Islet precursor cell (in vitro differentiated cells): ENCODE measurements around the gene ZKSCAN5.
"Not testable (repeated sequence)": the region's sequence is repeated elsewhere in the genome, so short reads cannot be mapped to it uniquely, and the experiment has no call there.

Experiments
- DNase-seq: peaks from one replicate; pipeline ENCODE4 v3.0.0-alpha.2; 2018

The ZKSCAN5 gene

DNA sequence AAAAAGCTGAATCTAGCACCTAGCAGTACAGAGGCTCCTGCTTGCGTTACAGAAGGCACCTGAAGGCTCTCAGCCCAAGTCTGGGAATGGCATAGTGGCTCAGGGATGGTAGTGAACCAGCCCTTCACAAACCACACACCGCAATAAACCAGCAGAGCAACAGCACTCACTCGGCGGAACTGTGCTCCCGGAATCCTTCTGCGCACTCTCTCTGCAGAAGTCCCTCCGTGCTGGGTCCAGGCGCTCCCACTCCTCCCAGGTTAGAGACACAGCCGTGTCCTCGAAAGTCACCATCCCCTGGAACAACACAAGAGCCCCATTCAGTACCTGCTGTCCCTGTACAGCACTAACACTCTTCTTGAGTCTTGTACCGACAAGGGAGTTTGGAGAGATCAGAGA lies 5.9 kb upstream of the ZKSCAN5 start:
- no peak for DNase-seq

DNA sequence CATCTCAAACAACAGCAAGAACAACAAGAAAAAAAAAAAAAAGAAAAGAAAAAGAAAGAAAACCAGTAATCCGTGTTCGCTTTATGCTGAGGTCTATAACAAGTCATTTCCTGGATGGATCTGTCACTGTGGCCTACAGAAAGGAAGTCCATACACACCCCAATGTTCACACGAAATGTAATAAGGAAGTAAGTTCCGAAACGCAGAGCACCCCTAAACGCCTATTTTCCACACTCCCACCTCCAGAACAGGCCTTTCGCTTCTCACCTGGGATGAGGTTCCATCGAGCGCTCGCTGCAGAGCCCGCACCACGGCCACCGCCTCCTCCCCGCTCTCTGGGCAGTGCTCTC lies 5.1 kb upstream of the ZKSCAN5 start:
- no peak for DNase-seq

DNA sequence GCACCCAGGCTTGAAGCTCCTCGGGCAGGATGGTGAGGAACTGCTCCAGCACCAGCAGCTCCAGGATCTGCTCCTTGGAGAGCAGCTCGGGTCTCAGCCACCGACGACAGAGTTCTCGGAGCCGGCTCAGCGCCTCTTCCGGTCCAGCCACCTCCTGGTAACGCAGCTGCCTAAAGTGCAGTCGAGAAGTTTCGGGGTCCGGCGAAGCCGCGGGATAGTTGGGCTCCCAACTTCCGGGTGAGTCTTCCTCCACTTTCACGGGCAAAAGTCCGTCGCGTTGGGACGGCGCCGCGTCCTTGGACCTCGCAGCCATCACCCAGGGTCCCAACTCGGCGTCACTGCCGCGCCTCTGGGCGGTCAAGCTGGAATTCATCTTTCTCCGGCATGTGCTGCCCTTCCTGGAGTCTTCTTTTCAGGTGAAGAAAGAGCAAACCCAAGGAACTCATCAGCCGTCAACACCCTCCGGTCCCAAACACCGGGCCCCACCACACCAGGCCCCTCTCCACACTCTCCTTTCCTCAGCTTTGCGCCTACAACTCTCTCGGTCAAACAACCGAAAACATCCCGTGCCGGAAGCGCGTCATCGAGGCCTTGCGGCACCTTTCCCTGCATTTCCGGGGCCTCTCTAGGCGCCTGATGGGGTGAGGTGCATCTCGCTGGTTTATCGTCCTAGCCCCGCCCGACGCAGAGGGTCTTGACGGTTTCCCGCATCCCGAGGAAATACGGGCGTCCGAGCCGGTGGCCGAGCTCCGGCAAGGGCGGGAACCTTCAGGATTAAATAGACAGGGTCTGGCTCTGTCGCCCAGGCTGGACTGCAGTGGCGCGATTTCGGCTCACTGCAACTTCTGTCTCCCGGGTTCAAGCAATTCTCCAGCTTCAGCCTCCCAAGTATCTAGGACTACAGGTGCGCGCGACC lies 4.5 kb upstream of the ZKSCAN5 start, which contains the start of gene ZNF394:
Gene ZNF394, minus strand, starts transcription at position 561 of the 916 bp plus-strand sequence. Its CDS starts 188 bp downstream, at position 373.
- DNase-seq = peak; percentile 95

DNA sequence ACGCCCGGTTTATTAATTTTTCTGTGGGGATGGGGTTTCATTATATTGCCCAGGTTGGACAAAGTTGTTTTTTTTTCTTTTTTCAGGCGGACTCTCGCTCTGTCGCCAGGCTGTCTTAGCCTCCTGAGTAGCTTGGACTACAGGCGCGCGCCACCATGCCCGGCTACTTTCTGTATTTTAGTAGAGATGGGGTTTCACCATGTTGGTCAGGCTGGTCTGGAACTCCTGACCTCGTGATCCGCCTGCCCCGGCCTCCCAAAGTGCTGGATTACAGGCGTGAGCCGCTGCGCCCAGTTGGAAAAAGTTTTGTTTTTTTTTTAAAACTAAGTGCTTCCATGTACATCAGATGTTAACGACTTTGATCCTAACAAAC lies 3.8 kb upstream of the ZKSCAN5 start:
- DNase-seq = no peak

DNA sequence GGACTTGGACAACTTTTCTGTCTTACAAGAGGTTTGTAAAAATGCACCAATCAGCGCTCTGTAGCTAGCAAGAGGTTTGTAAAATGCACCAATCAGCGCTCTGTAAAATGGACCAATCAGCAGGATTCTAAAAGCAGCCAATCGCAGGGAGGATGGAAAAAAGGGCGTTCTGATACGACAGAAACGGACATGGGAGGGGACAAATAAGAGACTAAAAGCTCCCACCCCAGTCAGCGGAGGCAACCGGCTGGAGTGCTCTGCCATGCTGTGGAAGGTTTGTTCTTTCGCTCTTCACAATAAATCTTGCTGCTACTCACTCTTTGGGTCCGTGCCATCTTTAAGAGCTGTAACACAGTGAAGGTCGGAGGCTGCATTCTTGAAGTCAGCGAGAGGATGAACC lies 3.2 kb upstream of the ZKSCAN5 start:
- DNase-seq = not testable (repeated sequence)

DNA sequence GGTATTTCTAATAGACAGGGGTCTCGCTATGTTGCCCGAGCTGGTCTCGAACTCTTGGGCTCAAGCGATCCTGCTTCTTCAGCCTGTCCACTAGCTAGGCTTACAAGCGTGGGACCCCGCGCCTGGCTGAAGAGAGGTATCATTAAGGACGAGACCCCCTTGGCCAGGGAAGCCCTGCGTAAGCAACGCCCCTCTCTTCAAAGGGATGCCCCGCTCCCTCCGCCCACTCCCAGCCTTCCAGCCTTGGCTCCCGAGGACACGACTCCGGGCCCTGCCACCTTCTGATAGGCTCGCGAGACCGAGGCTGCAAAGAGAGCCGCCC lies 220 bp upstream of the ZKSCAN5 start:
- DNase-seq = peak; percentile 100

DNA sequence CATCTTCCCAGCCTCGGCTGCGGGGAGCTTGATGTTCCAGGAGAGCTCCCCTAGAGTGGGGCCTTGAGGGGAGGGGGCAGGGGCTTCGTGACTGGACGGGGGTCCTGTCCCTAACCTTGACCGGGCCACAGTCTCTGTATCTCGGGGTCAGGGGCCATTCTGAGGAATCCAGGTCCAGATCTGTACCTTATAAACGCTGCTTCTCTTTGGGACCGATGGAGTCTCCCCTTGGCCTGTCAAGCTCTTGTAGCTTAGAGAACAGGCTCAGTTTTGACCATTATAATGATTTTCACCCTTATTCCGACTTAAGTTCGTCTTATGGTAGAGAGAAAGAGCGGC lies 831 bp downstream of the ZKSCAN5 start:
- no peak for DNase-seq

DNA sequence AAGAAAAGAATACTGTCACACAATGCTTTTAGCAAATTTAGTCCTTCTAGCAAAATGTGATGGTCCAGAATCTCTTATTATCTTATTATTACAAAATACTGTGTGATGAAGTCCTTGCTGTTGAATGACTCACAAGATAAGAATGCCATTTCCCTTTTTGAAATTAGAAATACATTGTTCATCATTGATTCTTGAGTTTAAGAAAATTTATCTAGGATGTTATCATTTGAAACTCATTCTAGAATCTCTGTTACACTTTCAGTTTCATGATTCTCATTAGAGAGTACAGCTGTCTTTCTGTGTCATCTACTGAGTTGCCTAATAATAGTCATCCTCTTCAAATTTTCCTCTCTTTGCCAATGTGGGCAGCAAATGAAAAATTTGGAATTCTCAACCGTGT lies 9.6 kb downstream of the ZKSCAN5 start:
- DNase-seq = no peak

DNA sequence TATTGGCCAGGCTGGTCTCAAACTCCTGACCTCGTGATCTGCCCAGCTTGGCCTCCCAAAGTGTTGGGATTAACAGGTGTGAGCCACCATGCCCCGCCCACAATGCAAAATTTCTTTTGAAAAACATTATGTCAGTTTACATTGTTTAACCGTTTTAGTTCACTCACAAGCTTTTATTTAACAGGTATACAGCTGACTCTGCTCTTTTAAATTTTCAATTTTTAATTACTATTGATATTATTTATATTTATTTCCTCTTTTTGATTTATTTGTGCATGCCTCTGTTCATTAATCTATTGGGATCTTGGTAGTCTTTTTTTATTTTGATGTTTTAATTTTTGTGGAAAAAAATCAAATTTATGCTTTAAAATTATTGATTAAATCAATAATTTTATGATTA lies 16.9 kb downstream of the ZKSCAN5 start:
- no peak for DNase-seq

DNA sequence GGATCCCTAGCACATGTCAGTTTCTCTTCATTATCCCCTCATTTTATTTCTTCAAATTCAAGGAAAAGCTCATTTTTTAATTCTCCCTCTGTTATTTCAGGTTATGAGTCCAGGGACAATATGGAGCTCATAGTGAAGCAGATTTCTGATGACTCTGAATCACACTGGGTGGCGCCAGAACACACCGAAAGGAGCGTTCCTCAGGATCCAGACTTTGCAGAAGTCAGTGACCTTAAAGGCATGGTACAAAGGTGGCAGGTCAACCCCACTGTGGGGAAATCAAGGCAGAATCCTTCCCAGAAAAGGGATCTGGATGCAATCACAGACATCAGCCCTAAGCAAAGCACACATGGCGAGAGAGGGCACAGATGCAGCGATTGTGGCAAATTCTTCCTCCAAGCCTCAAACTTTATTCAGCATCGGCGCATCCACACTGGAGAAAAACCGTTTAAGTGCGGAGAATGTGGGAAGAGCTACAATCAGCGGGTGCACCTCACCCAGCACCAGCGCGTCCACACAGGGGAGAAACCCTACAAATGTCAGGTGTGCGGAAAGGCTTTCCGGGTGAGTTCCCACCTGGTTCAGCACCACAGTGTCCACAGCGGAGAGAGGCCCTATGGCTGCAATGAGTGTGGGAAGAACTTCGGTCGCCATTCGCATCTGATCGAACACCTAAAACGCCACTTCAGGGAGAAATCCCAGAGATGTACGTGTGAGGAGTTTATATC lies 21.4 kb downstream of the ZKSCAN5 start:
- no peak for DNase-seq

DNA sequence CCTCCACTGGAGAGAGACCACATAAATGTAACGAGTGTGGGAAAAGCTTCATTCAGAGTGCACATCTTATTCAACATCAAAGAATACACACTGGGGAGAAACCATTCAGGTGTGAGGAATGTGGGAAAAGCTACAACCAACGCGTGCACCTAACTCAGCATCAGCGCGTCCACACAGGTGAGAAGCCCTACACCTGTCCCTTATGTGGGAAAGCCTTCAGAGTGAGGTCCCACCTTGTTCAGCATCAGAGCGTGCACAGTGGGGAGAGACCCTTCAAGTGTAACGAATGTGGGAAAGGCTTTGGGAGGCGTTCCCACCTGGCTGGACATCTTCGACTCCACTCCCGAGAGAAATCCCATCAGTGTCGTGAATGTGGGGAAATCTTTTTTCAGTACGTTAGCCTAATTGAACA lies 26.9 kb downstream of the ZKSCAN5 start:
- DNase-seq = no peak

DNA sequence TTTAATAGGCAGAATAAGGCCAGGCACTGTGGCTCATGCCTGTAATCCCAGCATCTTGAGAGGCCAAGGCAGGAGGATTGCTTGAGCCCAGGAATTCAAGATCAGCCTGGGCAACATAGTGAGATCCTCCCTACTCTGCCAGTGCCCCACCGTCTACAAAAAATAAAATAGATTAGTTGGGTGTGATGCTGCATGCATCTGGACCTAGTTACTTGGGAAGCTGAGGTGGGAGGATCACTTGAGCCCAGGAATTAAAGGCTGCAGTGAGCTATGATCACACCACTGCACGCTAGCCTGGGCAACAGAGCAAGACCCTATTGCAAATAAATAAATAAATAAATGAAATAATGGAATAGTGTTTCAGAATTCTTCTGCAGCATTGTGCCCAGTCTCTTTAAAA lies 31.2 kb downstream of the ZKSCAN5 start:
- no peak for DNase-seq

DNA sequence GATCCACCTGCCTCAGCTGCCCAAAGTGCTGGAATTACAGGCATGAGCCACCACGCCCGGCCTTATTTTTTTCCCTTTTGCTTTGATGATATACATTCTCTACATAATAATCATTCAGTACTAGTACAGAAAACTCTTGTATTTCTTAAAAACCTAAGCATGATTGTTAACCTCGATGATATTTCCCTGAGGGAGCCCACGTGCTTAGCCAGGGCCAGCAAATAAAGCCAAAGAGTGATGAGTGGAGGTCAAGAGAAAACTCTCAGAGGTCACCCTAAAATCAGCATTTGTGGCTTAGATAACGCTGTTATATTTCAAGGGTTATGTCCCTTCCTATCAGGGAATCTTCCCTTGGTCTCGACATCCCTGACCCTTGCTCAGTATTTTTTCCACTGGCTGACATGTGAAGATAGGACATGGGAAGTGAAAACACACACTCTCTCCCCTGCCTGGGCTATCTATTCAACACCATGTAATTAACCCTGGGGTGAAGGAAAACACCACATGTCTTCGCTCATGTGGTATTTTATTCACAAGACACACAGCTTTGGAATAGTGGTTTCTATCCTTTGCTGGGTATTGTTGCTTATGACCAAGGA lies 34.9 kb downstream of the ZKSCAN5 start:
- DNase-seq = no peak

DNA sequence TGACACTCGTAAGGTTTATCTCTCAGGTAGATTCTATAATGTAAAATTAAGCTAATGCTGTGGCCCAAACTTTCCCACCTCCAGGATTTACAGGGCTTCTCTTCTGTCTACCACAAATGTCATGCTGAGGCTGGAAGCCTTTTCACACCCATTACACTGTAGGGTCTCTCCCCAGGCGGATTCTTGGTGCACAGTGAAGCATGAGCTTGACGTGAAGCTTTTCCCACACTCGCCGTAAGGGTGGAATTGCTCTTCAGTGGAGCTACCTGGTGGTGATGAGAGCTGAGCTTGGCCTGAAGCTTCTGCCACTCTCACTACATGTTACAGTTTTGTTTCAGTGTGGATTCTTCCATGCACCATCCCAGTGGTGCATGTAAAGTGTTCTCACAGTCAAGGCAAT lies 36.1 kb downstream of the ZKSCAN5 start:
- DNase-seq = no peak

DNA sequence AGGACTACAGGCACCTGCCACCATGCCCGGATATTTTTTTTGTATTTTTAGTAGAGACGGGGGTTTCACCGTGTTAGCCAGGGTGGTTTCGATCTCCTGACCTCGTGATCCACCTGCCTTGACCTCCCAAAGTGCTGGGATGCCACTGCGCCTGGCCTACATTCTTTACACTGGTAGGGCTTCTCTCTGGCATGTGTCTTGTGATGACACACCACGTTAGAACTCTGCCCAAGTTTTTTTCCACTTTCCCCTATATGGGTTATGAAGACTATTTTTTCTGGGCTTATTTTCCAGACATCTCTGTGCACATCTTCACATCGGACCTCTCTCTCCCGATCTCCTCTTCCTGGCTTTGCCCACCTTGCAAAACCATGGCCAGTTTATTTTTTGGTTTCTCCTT lies 36.8 kb downstream of the ZKSCAN5 start:
- no peak for DNase-seq

DNA sequence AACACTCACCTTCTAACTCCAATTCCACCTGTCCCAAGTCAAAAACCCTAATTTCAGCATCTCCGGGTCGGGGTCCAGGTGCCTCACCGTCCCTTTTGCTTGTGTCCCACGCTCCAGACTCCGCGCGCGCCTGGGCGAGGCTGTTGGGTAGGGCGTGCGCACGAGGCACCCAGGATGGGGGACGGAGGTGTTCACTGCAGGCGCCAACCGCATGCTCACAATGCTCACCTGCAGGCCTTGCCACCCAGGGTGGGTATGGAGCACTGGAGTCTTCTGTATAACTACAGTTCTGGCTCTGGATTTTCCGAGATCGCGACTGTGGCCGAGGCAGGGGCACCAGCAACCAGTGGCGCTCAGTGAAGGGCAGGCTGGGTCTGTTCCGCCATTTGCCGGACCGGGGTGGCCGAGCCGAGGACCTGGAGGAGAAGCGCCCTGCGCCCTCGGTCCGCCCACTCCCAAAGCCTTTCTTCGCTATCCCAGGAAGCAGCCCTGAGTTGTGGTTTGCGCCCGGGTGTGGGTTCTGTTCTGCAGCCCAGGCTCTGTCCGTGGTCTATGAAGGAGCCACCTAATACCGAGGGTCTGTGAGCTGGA lies 38.7 kb downstream of the ZKSCAN5 start:
- no peak for DNase-seq

DNA sequence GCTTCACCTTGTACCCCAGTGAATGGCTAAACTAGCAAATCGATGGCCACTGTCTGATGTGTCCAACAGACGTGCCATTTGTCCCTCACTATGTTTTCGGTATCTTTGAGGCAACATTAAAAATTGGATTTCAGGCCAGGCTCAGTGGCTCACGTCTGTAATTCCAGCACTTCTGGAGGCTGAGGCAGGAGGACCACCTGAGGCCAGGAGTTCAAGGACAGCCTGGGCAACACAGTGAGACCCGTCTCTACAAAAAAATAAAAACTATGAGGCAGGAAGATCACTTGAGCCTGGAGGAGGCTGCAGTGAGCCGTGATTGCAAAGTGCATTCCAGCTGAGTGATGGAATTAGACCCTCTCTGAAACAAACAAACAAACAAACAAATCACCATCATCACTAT lies 39.5 kb downstream of the ZKSCAN5 start:
- DNase-seq = no peak

DNA sequence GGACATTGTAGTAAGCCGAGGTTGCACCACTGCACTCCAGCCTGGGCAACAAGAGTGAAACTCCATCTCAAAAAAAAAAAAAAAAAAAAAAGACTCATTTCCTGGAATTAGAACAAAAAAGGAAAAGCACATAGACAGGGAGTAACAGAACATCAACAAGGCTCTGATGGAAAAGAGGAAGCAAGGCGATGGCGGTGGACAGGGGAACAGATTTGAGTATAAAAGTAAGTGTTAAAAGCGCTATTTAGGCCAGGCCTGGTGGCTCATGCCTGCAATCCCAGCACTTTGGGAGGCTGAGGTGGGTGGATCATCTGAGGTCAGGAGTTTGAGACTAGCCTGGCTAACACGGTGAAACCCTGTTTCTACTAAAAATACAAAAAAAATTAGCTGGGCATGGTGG lies 40.8 kb downstream of the ZKSCAN5 start:
- not testable (repeated sequence) for DNase-seq

DNA sequence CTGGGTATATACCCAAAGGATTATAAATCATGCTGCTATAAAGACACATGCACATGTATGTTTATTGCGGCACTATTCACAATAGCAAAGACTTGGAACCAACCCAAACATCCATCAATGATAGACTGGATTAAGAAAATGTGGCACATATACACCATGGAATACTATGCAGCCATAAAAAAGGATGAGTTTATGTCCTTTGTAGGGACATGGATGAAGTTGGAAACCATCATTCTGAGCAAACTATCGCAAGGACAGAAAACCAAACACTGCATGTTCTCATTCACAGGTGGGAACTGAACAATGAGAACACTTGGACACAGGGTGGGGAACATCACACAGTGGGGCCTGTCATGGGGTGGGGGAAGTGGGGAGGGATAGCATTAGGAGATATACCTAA lies 45.1 kb downstream of the ZKSCAN5 start:
- DNase-seq = not testable (repeated sequence)

DNA sequence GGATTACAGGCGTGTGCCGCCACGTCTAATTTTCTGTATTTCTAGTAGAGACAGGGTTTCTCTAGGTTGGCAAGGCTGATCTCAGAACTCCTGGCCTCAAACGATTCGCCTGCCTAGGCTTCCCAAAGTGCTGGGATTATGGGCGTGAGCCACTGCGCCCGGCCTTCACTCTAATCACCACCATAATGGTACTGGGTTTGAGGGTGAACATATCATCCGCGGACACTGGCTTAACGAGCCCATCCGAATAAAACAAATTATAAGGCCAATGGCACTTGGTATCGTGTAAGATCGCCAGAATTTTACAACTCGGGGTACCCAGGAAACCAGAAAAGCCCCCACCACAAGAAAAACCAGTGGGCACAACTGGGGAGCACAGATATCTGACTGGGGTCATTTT lies 46.9 kb downstream of the ZKSCAN5 start:
- no peak for DNase-seq

DNA sequence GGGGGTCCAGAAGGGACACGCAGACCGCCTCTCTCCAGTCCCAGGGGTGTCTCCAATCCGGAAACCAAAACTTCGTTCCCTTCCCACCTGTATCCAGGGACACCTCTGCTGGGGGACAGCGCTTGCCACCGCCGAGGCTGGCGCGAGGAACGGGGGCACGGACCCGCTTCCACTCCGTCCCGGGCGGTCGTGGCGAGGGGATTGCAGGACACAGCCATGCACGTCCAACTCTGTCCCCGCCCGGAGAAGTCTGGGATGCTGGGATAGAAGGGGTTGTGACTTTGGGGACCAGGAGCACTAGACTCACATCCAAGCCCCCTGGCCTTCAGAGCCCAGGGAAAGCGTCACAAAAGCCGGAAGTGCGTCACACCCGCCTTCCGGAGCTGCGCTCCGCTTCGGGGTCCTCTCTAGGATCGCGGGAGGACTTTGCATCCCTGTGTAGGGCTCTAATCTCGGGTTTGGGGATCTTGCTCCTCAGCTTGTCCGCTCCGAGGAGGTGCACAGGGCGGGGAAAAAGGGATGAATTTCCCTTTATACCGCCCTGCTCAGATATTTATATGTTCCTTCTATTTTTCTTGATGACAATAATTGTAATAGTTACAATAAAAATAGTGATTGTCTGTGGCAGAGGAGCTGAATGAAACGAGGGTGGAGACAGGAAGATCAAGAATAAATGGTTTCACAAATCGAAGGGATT lies 47.5 kb downstream of the ZKSCAN5 start, which contains the start of gene FAM200A:
Gene FAM200A, minus strand, starts transcription at position 348 of the 697 bp plus-strand sequence. CDS start 3,707 bp downstream, outside the sequence.
- peak; percentile 89 for DNase-seq

DNA sequence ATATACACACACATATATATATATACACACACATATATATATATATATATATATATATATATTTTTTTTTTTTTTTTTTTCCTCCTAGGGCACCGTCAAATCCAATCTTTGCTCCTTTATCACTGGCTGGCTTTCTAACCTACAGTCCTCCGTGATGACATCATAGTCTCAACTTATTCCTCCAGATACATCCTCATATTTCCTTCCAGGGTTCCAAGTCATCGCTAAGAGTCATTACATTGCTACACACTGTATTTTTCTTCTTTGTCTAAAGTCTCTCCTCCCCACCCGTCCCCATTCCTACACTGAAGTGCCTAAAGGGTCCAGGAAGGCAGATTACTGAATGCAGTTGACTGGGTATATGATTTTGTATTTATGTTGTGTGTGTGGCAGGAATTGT lies 48.6 kb downstream of the ZKSCAN5 start:
- no peak for DNase-seq

DNA sequence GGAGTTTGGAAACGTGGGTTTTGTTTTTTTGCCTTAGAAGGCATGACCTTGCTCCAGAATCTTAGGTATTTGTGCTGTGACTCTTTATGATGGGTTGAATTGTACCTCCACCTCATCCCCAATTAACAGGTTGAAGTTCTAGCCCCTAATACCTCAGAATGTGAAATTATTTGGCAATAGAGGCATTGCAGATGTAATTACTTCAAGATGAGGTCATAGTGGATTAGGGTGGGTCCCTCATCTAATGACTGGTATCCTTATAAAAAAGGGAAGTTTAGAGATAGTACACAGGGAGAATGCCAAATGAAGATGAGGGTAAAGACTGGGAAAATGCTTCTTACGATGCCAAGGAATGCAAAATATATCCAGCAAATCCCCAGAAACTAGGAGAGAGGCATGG lies 50.5 kb downstream of the ZKSCAN5 start:
- DNase-seq = no peak
